Liver (tissue), 9 donors: Measurements from ENCODE around the gene DIP2B. TPM values are rescaled to one million over a fixed set of nuclear protein-coding genes. Genes with fewer than 3 reads are reported as not detected.
A peak's percentile ranks its signal among the peaks of the same experiment; 100 is the strongest.

Source experiments
- DNase-seq: peaks from one replicate; pipeline ENCODE4 v3.0.0-alpha.2; 2017; ENCODE audit warnings: low spot score
- H3K27ac ChIP-seq, 2 donors: one replicate each; pipeline ENCODE4 v1.7.0; 2013; ENCODE audit warnings: inconsistent platforms in 2 of 2, low read length in 2 of 2, control low read depth in 1 of 2, low read depth in 1 of 2, mild to moderate bottlenecking in 1 of 2
- H3K27me3 ChIP-seq, 4 donors: one replicate each; pipeline versions ENCODE4 v1.6.1 to v1.7.0; 2013; ENCODE audit warnings: low read length in 3 of 4, inconsistent platforms in 1 of 4, mild to moderate bottlenecking in 1 of 4, moderate library complexity in 1 of 4; ENCODE audit not compliant: control insufficient read depth in 4 of 4, insufficient read depth in 4 of 4
- H3K36me3 ChIP-seq, 4 donors: one replicate each; pipeline versions ENCODE4 v1.6.1 to v1.7.0; 2013; ENCODE audit warnings: low read length in 3 of 4, mild to moderate bottlenecking in 3 of 4, low read depth in 1 of 4, moderate library complexity in 1 of 4; ENCODE audit not compliant: control insufficient read depth in 4 of 4, insufficient read depth in 3 of 4
- H3K4me1 ChIP-seq, 4 donors: one replicate each; pipeline versions ENCODE4 v1.6.1 to v1.7.0; 2013; ENCODE audit warnings: low read length in 3 of 4, mild to moderate bottlenecking in 3 of 4, moderate library complexity in 1 of 4; ENCODE audit not compliant: control insufficient read depth in 4 of 4, insufficient read depth in 4 of 4
- H3K4me3 ChIP-seq, 3 donors: one replicate each; pipeline versions ENCODE4 v1.6.1 to v1.7.0; 2013; ENCODE audit warnings: low read length in 3 of 3, control low read depth in 1 of 3, low read depth in 1 of 3, mild to moderate bottlenecking in 1 of 3
- H3K9ac ChIP-seq, 2 donors: one replicate each; pipeline ENCODE4 v1.7.0; 2013; ENCODE audit warnings: low read length in 2 of 2, mild to moderate bottlenecking in 2 of 2, moderate library complexity in 2 of 2, control low read depth in 1 of 2, low read depth in 1 of 2
- H3K9me3 ChIP-seq, 4 donors: one replicate each; pipeline versions ENCODE4 v1.6.1 to v1.7.0; 2013; ENCODE audit warnings: low read length in 3 of 4; ENCODE audit not compliant: control insufficient read depth in 4 of 4
- ATF3 ChIP-seq: IDR thresholded peaks from 2 replicates; pipeline ENCODE4 v1.6.1; 2016; ENCODE audit warnings: antibody characterized with exemption
- CTCF ChIP-seq: fragments of 150-350 bp; IDR thresholded peaks from 2 replicates; pipeline ENCODE4 v1.5.1; 2017; ENCODE audit warnings: improper control_type of control experiment, low read depth, low read length; ENCODE audit not compliant: missing input control
- EGR1 ChIP-seq, 2 donors: IDR thresholded peaks; 2 replicates each; pipeline ENCODE4 v1.6.1; 2016 to 2018; ENCODE audit warnings: antibody characterized with exemption in 2 of 2, low read depth in 2 of 2
- FOXA2 ChIP-seq: IDR thresholded peaks from 2 replicates; pipeline ENCODE4 v1.6.1; 2016; ENCODE audit warnings: antibody characterized with exemption
- GABPA ChIP-seq, 2 donors: IDR thresholded peaks in 1 of 2; conservative IDR thresholded peaks in 1 of 2; 2 replicates each; pipeline ENCODE4 v1.6.1; 2016; ENCODE audit warnings: antibody characterized with exemption in 2 of 2, mild to moderate bottlenecking in 1 of 2, moderate library complexity in 1 of 2
- HNF4A ChIP-seq, 2 donors: conservative IDR thresholded peaks; 2 replicates each; pipeline ENCODE4 v1.6.1; 2016; ENCODE audit warnings: antibody characterized with exemption in 2 of 2, mild to moderate bottlenecking in 2 of 2
- HNF4G ChIP-seq: IDR thresholded peaks from 2 replicates; pipeline ENCODE4 v1.6.1; 2016; ENCODE audit warnings: antibody characterized with exemption
- NR2F2 ChIP-seq: IDR thresholded peaks from 2 replicates; pipeline ENCODE4 v1.6.1; 2016; ENCODE audit warnings: antibody characterized with exemption
- RAD21 ChIP-seq, 2 donors: IDR thresholded peaks; 2 replicates each; pipeline ENCODE4 v1.6.1; 2016; ENCODE audit warnings: antibody characterized with exemption in 2 of 2, mild to moderate bottlenecking in 2 of 2
- RXRA ChIP-seq, 2 donors: IDR thresholded peaks; 2 replicates each; pipeline ENCODE4 v1.6.1; 2017 to 2018; ENCODE audit warnings: antibody characterized with exemption in 2 of 2, mild to moderate bottlenecking in 1 of 2
- SP1 ChIP-seq: IDR thresholded peaks from 2 replicates; pipeline ENCODE4 v1.6.1; 2018; ENCODE audit warnings: antibody characterized with exemption, mild to moderate bottlenecking
- TAF1 ChIP-seq: conservative IDR thresholded peaks from 2 replicates; pipeline ENCODE4 v1.6.1; 2016; ENCODE audit warnings: antibody characterized with exemption, mild to moderate bottlenecking
- ZBTB33 ChIP-seq: IDR thresholded peaks from 2 replicates; pipeline ENCODE4 v1.6.1; 2016; ENCODE audit warnings: antibody characterized with exemption
- WGBS: extraction: QIAGEN DNeasy Blood & Tissue Kit; methylation state at CpG from one replicate; pipeline ENCODE4 v1.1.7; 2013; 5-methylcytosine and 5-hydroxymethylcytosine counted together
- polyA plus RNA-seq, 2 donors: library from polyadenylated mRNA; stranded (reverse) in 1 of 2; unstranded in 1 of 2; fragments of 200-250 nt in 1 of 2; fragments of >200 nt in 1 of 2; fragmentation: Nextera tagmentation in 1 of 2; extraction: Ambion mirVana in 1 of 2; gene quantifications; one replicate each; pipeline versions ENCODE4 v1.2.1 to v1.2.3, GENCODE V29; 2013 to 2015
- total RNA-seq, 2 donors: library from RNA; depleted of rRNA; stranded (reverse); fragments of >200 nt; gene quantifications; one replicate each; pipeline ENCODE4 v1.2.3, GENCODE V29; 2014
- TF ChIP-seq, protein P1 (sequence below): IDR thresholded peaks from 2 replicates; pipeline ENCODE4 v1.6.1; 2016; ENCODE audit warnings: antibody characterized with exemption
- TF ChIP-seq, protein P2 (sequence below): IDR thresholded peaks from 2 replicates; pipeline ENCODE4 v1.6.1; 2016; ENCODE audit warnings: antibody characterized with exemption, mild to moderate bottlenecking
- donor health status: healthy.
- donor health status: healthy.
- donor health status: healthy.
- donor health status: healthy.
- donor health status: healthy.

The DIP2B gene
- total and polyA plus RNA-seq, 4 donors, result 4.8 to 30.7 (median 13.8) TPM

DNA sequence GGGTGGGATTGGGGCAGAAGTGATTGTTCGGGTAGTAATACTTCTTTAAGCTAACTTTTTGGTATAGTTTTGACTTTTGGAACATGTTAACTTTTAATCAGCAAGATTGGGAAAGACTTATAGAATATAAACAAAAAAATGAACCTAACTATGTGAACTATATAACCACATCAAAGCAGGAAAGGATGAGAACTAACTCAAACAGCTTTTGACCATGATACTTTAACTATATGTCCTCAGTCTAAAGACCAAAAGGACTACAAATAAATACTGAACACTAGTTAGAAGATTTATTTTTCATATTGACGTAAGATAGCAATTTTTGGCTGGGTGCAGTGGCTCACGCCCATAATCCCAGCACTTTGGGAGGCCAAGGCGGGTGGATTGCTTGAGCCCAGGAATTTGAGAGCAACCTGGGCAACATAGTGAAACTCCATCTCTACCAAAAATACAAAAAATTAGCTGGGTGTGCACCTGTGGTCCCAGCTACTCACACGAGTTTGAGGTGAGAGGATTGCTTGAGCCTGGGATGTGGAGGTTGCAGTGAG lies 150.7 kb downstream of the DIP2B start:
- TF ChIP-seq EGR1 (IDR thresholded peaks at IDR 0.05; ENCODE audit: low read depth in 2 of 2), result no peak
- TF ChIP-seq SP1, result no peak
- TF ChIP-seq, protein P1, sequence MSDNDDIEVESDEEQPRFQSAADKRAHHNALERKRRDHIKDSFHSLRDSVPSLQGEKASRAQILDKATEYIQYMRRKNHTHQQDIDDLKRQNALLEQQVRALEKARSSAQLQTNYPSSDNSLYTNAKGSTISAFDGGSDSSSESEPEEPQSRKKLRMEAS, result no peak
- TF ChIP-seq RAD21 (IDR thresholded peaks at IDR 0.05), result no peak
- no peak for TF ChIP-seq CTCF
- TF ChIP-seq FOXA2, result no peak
- TF ChIP-seq HNF4A (conservative IDR thresholded peaks at IDR 0.05), result no peak
- no peak for TF ChIP-seq ZBTB33
- TF ChIP-seq TAF1, result no peak
- TF ChIP-seq RXRA (IDR thresholded peaks at IDR 0.05), result no peak
- no peak for DNase-seq
- no peak overlapping the region for H3K9ac ChIP-seq
- H3K36me3 ChIP-seq, result peaks cover 0 to 5% (median 1%) of the 10 kb centered on the region in 4 donors
- WGBS, result 79% methylated on average over 5 of the region's 5 CpGs
- H3K4me3 ChIP-seq, result no peak overlapping the region
- no peak overlapping the region for H3K27ac ChIP-seq
- H3K9me3 ChIP-seq, result no peaks in the 10 kb centered on the region
- no peaks in the 10 kb centered on the region for H3K27me3 ChIP-seq
- peaks cover 0 to 7% (median 6%) of the 10 kb centered on the region in 4 donors for H3K4me1 ChIP-seq

DNA sequence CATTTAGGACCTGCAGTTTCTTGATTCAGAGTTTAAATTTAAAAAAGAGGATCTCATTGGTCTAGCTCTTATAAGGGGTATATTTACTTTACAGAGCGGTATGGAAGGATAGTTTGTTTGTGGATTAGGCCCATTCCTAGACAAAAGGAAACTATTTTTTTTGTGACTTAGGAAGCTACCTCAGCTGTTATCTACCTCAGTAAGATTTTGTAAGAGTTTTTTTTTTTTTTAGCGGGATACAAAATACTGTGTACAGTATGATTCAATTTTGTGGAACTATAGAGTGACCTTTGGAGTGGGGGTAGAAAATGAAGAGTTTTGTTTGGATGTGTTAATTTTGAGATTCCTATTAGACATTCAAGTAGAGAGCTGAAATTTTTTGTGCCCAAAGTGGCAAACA lies 154.5 kb downstream of the DIP2B start:
- no peak overlapping the region for H3K4me3 ChIP-seq
- no peak for DNase-seq
- peaks cover 0 to 21% (median 7%) of the 10 kb centered on the region in 4 donors for H3K36me3 ChIP-seq
- no peak overlapping the region for H3K9ac ChIP-seq
- H3K9me3 ChIP-seq, result no peaks in the 10 kb centered on the region
- TF ChIP-seq EGR1 (IDR thresholded peaks at IDR 0.05; ENCODE audit: low read depth in 2 of 2) (no peak), HNF4A (conservative IDR thresholded peaks at IDR 0.05) (peak; percentile 26 to 37)
- peak overlapping the region; percentile 14 to 20 for H3K27ac ChIP-seq
- H3K27me3 ChIP-seq, result no peaks in the 10 kb centered on the region
- WGBS, result 63% methylated on average over 2 of the region's 2 CpGs
- peaks cover 0 to 7% (median 5%) of the 10 kb centered on the region in 4 donors for H3K4me1 ChIP-seq

- no peak overlapping the region for H3K9ac ChIP-seq
- H3K9me3 ChIP-seq, result no peaks in the 10 kb centered on the region
- no peak overlapping the region for H3K4me3 ChIP-seq
- no peaks in the 10 kb centered on the region for H3K27me3 ChIP-seq
- H3K27ac ChIP-seq, result peak overlapping the region in 1 of 2 donors; percentile 14
- peaks cover 0 to 7% (median 5%) of the 10 kb centered on the region in 4 donors for H3K4me1 ChIP-seq
- peaks cover 0 to 21% (median 7%) of the 10 kb centered on the region in 4 donors for H3K36me3 ChIP-seq
- no peak for DNase-seq
- WGBS, result 82% methylated on average over 6 of the region's 6 CpGs
- TF ChIP-seq TAF1 (no peak), HNF4G (no peak), ATF3 (no peak), RXRA (IDR thresholded peaks at IDR 0.05) (no peak), NR2F2 (no peak), FOXA2 (no peak), GABPA (IDR thresholded peaks at IDR 0.05 in 1 of 2, conservative IDR thresholded peaks at IDR 0.05 in 1 of 2) (no peak), CTCF (no peak)
- TF ChIP-seq, protein P1, result no peak
- TF ChIP-seq, protein P2, sequence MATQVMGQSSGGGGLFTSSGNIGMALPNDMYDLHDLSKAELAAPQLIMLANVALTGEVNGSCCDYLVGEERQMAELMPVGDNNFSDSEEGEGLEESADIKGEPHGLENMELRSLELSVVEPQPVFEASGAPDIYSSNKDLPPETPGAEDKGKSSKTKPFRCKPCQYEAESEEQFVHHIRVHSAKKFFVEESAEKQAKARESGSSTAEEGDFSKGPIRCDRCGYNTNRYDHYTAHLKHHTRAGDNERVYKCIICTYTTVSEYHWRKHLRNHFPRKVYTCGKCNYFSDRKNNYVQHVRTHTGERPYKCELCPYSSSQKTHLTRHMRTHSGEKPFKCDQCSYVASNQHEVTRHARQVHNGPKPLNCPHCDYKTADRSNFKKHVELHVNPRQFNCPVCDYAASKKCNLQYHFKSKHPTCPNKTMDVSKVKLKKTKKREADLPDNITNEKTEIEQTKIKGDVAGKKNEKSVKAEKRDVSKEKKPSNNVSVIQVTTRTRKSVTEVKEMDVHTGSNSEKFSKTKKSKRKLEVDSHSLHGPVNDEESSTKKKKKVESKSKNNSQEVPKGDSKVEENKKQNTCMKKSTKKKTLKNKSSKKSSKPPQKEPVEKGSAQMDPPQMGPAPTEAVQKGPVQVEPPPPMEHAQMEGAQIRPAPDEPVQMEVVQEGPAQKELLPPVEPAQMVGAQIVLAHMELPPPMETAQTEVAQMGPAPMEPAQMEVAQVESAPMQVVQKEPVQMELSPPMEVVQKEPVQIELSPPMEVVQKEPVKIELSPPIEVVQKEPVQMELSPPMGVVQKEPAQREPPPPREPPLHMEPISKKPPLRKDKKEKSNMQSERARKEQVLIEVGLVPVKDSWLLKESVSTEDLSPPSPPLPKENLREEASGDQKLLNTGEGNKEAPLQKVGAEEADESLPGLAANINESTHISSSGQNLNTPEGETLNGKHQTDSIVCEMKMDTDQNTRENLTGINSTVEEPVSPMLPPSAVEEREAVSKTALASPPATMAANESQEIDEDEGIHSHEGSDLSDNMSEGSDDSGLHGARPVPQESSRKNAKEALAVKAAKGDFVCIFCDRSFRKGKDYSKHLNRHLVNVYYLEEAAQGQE, result no peak
These were observed 155.1 kb downstream of the DIP2B start for GRCh38 chr12:50659690-50660424.
